Effector CD4-positive, alpha-beta T cell (primary cell): Measurements from ENCODE around the gene NUDT4B.
"Not testable (repeated sequence)": the region's sequence is repeated elsewhere in the genome, so short reads cannot be mapped to it uniquely, and the experiment has no call there.

Experiments
- DNase-seq: peaks from one replicate; pipeline ENCODE4 v3.0.0-alpha.2; 2020

Gene NUDT4B

GRCh38 chr1:148738667-148739066, 9.9 kb upstream of the NUDT4B start:
- DNase-seq: not testable (repeated sequence)

GRCh38 chr1:148743200-148743599, 5.4 kb upstream of the NUDT4B start:
- DNase-seq: not testable (repeated sequence)

DNA sequence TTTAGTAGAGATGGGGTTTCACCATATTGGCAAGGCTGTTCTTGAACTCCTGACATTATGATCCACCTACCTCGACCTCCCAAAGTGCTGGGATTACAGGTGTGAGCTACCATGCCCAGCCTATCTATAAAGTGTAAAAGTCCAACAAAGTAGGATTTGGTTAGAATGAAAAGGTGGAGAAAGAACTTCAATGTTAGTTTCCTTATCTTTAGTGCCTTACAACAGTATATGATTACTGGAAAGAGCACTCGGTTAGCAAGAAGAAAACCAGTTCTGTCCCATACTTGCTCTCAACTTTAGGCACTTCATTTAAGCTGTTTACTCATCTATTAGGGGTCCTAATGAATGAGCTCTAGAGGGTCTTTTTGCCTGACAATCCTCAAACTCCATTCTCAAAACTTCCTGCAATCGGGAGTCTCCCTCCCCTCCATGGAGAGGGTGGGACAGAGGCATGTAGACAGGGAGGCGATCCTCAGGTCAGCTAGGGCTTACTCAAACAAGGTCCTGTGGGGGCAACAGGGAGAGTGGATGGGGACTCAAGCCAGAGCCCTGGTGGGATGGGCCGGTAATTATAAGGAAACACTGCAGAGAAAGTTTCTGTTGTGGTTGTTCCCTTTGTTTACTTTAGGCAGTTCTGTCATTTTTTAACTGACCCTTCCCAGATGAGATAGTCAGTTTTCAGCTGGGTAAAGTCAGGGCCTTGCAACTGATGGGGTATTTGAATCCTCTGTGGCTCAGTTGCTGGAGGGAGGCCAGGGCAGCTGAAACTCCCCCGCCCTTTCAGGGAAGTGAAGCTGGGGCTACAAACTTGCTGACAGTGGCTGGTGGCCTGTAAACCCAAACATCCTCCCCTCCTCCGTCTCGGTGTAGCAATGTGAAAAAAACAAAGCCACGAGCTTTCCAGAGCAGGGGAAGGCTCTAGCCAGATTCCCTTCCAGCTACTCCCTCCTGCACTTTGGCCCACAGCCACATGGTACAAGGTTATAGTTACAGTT, 4.6 kb upstream of the NUDT4B start:
- DNase-seq: not testable (repeated sequence)

- DNase-seq: not testable (repeated sequence)
Observed at GRCh38 chr1:148749335-148749681, 734 bp downstream of the NUDT4B start.

DNA sequence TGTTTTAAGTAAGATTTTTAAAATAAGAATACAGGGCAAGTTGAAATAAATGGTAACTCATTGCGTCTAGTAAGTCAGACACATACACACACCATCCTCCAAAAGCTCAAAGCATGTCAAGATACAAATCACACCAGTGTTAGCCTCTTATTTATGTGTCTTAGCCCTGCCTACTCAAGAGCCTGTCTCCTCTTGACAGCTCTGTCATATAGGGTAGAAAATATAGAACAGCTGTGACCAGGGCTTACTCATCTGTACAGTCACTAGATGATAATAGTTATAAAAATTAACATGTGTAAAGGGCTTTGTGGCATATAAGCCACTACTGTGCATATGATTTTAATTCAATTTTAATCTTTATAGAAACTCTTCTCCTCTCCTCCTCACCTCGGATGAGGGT, 7.7 kb downstream of the NUDT4B start:
- DNase-seq: not testable (repeated sequence)

DNA sequence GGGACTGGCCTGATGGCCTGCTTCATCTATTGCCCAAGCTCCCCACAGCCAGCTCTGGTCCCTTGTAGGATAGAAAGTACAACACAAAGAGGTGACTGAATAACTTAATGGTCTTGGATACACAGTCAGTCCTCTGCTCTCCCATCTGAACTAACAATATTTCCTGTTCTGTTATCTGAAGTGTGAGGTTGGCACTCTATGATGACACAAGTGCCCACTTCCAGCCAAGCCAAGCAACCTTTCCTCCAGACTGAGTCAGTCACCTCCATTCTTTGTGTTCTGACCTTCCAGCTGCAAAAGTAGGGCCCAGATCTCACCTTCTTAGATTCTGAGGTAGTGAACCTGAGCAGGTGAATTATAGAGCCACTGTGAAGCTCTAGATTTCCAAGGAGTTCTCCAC, 8.9 kb downstream of the NUDT4B start:
- DNase-seq: not testable (repeated sequence)

DNA sequence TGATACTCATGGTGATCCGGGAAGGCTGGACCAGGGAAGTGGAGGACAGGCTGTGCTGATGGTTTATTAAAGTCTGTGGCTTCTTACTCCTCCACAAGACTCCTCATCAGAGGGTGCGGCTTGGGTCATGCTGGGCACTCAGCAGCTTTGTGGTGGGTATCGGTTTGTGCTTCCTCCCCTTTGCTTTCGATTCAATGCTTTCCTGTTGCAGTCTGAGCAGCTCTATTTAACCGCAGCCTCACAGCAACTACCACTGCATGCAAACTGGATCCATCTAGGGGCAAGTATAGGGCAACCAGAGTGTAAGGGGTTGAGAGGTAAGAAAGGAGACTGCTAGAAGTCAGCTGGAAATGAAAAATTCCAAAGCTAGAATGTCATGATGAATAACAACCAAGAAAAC, 9.8 kb downstream of the NUDT4B start:
- not testable (repeated sequence) for DNase-seq

- not testable (repeated sequence) for DNase-seq
Observed at GRCh38 chr1:148758925-148759324, 10.4 kb downstream of the NUDT4B start.

DNA sequence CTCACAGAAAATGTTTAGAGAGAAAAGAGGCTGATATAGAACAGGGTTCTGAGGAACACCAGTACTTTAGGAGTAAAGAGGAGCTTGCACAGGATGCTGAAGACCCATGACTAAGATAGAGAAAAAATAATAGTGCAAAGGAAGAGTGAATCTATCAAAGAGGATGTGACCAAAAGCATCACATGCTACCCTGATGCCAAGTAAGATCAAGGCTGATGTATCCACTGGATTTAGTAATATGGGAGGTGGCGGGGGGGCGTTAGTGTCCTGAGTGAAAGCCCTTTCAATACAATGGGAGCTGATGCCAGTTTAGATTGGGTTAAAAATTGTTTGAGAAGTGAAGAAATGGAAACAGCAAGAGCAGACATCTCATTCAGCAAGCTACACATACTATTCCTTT, 11.2 kb downstream of the NUDT4B start:
- DNase-seq: not testable (repeated sequence)

DNA sequence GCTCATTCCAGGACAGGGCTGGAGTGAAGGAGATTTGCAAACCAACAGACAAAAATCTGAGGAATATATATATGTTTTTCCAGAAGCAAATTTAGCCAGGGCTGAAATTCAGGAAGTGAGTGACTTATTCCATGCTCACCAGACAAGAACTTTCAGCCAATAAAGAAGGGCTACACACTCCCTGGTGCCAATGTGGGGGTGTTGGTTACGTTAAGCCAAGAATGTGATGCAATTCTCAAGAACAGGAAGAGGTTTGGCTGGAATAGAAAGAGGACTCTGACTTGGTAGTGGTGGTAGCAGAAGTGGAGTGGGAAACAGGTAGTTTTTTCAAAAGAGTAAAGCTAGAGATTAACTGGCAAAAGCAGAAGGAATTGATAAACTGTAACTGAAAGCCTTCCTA, 11.6 kb downstream of the NUDT4B start:
- DNase-seq: not testable (repeated sequence)

- DNase-seq: not testable (repeated sequence)
Observed at GRCh38 chr1:148761360-148761759, 12.8 kb downstream of the NUDT4B start.

- not testable (repeated sequence) for DNase-seq
Observed at GRCh38 chr1:148765238-148766019, 16.9 kb downstream of the NUDT4B start.

GRCh38 chr1:148768541-148768940, 20.0 kb downstream of the NUDT4B start:
- not testable (repeated sequence) for DNase-seq

DNA sequence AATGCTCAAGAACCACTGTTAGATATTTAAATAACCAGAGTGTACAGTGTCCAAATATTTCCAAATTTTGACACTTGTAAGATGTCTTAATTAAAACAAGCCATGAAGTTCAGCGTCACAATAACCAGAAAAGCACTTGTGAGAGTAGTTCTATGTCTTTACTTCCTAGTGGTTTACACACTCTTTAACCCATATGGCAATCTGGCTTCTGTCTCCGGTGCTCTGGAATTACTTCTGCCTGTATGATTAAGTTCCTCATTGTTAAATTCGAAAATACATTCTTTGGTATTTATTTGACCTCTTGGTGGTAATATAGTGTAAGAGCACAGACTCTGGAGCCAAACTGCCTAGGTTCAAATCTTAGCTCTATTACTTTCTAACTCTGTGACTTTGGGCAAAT, 20.9 kb downstream of the NUDT4B start:
- not testable (repeated sequence) for DNase-seq

GRCh38 chr1:148773690-148774089, 25.1 kb downstream of the NUDT4B start:
- not testable (repeated sequence) for DNase-seq

DNA sequence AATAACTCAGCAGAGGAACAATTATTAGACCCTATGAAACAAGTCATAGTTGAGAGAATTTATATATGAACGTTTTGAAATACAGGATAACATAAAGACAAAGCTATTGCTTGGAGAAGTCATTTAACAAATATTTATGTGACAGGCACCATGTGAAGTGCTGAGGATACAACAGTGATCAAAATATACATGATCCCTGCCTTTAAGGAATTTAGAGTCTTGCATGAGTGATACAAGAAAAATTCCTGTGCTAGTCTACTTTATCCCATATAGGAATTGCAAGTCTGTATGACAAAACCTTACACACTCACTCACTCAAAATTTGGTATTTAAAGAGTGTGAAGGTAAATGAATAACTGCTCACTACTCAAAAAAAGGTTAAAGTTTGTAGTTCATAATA, 25.5 kb downstream of the NUDT4B start:
- DNase-seq: not testable (repeated sequence)

GRCh38 chr1:148775263-148775662, 26.7 kb downstream of the NUDT4B start:
- not testable (repeated sequence) for DNase-seq

DNA sequence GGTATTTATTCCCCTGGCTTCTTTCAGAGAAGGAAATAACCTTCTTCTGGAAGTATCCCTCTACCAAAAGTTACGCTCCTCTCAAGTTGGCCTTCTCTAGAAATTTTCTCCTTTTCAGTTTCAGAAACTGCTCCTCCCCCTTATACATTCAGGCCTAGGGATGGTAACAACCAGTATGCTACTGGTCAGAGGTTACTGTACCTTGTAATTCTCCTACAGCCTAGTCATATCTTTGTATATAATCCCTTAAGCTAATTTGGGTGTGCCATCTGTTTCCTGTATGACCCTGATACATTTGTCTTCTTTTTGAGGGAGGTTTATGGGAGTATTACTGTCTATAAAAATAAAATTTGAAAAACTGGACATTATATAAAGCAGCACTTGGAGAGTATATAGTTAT, 29.1 kb downstream of the NUDT4B start:
- not testable (repeated sequence) for DNase-seq

- not testable (repeated sequence) for DNase-seq
Observed at GRCh38 chr1:148780404-148780803, 31.8 kb downstream of the NUDT4B start.

DNA sequence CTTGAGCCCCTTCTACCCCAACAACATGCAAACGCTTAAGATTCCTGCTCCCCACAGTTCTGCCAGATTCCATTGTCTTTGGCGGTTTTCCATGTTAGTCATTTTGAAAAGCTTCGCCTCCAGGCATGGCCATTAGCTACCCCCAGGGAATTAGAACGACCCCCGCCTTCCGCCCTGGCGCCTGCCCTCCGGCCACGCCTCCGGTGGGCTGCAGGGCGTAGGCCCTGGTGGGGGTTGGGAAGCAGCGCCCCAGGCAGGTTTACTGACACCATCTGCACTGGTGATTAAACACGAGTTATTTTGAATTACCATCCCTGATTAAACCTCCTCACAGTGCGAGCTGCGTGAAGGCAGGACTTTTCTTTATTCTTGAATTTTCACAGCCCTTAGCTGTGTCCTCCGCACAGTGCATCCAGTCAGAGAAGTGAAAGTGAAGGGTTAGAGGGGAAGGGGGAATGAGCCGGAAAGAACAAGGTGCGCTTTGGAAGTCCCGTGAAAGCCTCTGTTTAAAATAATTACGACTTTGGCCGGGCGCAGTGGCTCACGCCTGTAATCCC, 43.0 kb downstream of the NUDT4B start:
- not testable (repeated sequence) for DNase-seq

GRCh38 chr1:148793762-148794332, 45.3 kb downstream of the NUDT4B start:
- not testable (repeated sequence) for DNase-seq
